HL-60/S4 treated with phorbol 12-myristate 13-acetate at 8.2 ng/mL for 4 days and 3 days (cell line): ENCODE data around the gene ARHGEF17.
"Not testable (repeated sequence)": the region's sequence is repeated elsewhere in the genome, so short reads cannot be mapped to it uniquely, and the experiment has no call there.

Source experiments
- in situ Hi-C: fragments of 300-500 bp; cut with MboI; formaldehyde crosslinking; loops from 2 replicates; pipeline ENCODE4 v1.15.0; 2022; ENCODE audit warnings: low sequenced_read_pairs

The ARHGEF17 gene

GRCh38 chr11:73308003-73308960, at the start of gene ARHGEF17:
Gene ARHGEF17, plus strand, starts transcription at chr11:73308276. Its CDS starts 363 bp downstream, at chr11:73308639.
- in situ Hi-C loops, result no loop called here

- in situ Hi-C loops, result no loop called here
Observed at GRCh38 chr11:73259406-73260126, 48.5 kb upstream of the ARHGEF17 start.

GRCh38 chr11:73260127-73260457, 48.0 kb upstream of the ARHGEF17 start:
- in situ Hi-C loops, result no loop called here

- in situ Hi-C loops, result no loop called here
Observed at GRCh38 chr11:73262851-73263495, 45.1 kb upstream of the ARHGEF17 start.

DNA sequence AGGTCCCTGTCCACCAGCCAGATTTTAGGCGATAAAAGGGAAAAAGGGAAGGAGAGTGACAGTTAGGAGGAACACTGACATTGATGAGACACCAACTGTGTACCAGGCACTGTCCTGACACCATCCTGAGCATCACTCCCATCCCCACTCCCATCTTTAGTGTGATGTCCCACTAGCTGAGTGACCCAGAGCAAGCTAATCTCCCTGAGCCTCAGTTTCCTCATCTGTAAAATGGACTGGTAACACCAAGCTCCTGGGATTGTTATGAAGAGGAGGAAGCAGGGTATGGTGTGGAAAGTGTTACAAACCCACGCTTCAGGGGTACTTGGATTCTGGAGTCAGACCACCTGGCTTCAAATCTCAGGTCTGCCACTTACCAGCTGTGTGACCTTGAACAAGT, 44.4 kb upstream of the ARHGEF17 start:
- in situ Hi-C loops, result no loop called here

- in situ Hi-C loops, result no loop called here
Observed at GRCh38 chr11:73265278-73265810, 42.7 kb upstream of the ARHGEF17 start.

GRCh38 chr11:73265853-73266645, 42.0 kb upstream of the ARHGEF17 start:
- in situ Hi-C loops, result no loop called here

DNA sequence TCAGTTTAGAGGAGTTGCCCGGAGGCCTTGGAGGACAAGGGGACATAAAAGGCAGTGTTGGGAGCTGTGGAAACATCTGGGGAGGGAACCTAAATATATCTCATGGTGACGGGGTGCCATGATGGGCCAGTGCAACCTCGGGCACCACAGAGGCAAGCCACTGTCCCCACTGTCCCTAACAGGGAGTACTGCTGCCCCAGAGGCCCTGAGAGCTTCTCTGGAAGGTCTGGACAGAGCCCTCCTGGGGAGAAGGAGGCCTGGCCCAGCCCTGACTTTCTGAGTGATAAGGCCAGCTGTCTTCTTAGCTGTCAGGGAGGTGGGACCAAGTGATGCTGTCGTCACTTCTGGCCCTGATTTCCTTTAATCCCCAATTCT, 41.4 kb upstream of the ARHGEF17 start:
- in situ Hi-C loops, result no loop called here

DNA sequence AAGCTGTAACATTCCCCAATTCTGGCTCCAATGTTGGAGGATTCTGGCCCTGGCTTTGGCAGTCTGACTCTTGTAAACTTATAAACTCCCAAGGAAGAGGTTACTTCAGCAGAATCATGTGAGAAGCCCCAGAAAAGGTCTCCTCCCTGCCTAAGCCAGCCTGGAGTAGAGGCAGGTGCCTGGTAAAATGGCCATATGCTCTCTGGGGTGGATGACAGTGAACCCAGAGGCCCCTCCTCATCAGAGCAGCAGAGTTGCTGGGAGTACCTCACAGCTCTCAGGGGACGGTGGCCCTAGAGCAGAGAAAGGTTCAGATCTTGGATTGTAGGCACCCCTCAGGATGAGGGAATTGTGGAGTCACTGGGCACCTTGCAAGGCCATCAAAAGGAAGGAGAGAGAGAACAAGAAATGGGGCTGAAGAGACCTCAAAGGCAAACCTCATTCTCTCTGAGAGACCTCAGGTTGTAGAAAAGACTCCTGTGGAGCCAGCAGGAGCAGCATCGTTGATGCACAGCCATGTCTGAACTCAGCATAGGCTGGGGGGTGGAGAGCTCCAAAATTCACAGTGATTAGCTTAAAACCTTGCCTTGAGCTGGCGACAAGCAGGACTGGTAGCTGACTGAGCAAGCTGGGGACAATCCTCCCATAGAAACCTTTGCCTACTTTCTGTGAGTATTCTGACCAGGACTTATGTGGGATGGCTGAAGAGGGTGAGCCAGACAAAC, 40.8 kb upstream of the ARHGEF17 start:
- in situ Hi-C loops, result no loop called here

DNA sequence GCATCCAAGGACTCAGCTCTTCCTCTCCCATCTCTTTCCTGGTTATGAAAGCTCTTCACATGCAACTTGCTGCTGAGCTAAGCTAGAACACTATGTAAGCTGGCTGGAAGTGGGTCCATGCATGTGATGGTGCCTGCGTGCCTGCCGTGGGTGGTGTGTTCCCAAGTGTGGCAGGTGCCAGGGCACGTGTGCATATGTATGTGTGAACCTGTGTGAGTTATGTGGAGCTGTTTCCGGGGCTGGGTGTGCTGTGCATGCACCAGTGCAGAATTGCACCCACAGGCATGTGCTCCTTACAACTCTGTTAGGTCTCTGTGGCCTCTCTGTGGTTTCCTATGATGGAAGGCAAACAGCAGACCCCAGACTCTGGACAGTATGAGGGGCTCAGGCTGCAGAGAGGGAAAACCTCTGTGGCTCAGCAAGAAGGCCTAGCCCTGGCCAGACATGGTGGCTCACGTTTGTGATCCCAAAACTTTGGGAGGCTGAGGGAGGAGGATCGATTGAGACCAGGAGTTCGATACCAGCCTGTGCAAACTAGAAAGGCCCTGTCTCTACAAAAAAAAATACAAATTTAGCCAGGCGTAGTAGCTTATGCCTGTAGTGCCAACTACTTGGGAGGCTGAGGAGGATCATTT, 40.1 kb upstream of the ARHGEF17 start:
- in situ Hi-C loops, result no loop called here

DNA sequence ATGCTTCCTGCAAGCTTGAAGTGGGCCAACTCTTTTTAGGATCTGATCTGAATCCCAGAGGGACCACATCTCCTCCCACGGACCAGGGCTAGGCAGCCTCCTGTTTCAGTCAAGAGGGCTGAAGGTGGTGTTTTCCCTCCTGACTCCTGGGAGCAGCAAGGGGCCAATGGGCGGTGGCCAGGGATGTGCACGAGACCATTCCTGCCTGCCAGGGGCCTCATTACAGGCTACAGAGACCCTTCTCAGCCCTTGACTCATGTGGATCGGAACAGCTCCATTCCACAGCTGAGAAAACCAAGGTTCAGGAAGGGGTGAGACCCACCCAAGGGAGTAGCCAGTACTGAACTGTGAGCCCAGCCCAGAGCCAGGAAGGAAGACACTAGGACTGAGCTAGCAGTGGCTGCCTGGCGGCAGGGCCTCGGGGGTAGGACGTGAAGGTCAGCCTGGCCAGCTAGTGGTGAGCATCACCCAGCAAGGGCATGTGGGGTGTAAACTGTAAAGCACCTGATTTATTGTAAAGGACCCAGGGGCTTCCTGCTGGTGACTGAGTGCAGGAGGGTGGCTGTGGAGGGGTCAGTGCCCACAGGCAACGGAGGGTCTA, 39.3 kb upstream of the ARHGEF17 start:
- in situ Hi-C loops, result no loop called here

DNA sequence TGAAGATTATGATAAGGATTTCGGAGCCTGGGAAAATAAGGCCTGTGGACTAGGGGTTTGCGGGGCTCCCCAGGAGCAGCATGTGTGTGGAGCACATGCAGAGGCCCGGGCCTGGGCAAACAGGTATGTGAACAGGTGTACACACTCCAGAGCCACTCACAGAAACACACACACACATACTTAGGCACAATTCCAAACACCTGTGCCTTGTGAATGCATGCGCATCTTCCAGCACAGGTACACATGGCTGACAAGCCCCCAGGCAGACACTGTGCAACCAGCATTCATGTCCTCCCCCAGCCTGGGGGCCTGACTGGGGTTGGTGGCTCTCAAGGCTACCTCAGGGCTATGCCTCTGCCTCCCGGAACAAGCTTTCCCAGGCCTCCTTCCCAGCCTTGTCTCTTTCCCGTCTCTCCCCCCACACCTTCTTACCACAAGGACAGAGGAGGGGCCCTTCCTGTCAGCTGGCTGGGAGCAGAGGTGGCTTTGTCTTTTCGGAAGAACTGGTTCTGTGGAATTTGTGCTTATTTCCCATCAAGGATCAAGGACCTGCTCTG, 38.5 kb upstream of the ARHGEF17 start:
- in situ Hi-C loops, result no loop called here

DNA sequence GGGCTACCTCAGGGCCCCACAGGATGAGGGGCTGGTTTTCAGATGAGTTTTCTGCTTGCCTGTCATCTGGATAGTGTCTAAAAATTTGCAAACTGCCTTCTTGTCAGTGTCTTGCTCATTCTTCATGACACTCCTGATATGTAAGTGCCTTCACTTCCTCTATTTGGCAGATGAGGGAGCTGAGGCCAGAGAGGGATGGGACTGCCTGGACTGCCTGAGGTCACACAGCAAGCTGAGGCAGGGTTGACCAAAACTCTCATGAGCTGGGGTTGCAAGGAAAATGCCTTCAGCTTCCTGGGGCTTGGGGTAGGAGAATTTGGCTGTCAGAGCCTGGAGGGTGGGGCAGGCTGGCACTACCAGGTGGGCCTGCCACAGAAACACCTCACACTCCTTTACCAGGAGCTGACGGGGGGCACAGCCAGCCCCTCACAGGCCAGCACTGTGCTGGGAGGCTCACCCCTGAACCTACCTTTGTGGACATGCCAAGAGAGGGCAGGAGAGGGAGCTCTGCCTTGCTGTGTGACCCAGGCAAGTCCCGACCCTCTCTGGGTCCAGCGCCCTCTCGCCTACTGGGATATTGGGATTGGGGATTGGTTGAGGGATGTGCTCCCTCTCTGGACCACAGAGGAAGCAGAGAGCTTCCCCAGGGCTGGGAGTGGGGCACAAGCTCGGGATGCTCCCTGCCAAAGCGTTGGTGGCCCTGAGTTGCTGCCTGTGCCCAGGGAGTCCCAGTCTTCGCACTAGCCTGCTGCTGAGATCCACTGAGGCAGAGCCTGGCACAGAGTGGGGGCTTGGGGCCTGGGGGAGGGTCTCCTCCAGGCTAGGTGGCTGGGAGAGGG, 37.8 kb upstream of the ARHGEF17 start:
- in situ Hi-C loops, result no loop called here

- in situ Hi-C loops, result no loop called here
Observed at GRCh38 chr11:73270855-73271477, 37.1 kb upstream of the ARHGEF17 start.

DNA sequence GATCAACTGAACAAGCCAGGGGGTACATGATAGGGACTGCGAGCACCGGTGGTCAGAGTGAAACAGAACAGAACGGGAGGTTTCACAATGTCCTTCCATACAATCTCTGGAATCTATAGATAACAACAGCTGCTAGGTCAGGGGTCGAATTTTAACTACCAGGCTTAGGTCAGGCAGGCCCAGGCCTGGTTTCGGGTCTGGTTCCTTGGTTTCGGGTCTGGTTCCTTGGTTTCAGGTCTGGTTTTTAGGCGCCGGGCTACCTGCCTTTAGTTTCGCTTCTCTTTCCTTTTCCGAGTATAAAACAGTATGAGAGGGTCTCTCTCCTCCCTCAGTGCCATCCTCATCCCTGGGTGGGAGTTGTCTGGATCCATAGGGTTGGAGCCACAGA, 36.6 kb upstream of the ARHGEF17 start:
- in situ Hi-C loops, result not testable (repeated sequence)

- in situ Hi-C loops, result no loop called here
Observed at GRCh38 chr11:73271936-73272679, 36.0 kb upstream of the ARHGEF17 start, which contains the start of gene P2RY6. Gene P2RY6, plus strand, starts transcription at chr11:73272338. Its CDS starts 24,181 bp downstream, at chr11:73296519.

DNA sequence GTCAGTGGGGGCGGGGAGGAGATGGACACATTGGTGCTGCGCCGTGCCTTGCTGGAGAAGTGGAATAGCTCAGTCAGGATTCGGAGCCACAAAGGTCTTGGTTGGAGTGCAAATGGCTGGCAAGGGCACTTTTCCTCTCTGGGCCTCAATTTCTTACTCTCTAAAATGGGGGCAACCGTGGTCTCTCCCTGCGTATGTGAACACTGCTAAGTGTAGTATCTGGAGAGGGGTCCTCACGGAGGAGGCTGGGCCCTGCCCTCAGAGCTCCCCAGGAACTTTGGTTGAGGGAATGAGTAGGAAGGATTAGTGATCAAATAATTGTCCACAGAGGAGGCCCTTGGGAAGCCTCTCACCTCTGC, 35.4 kb upstream of the ARHGEF17 start:
- in situ Hi-C loops, result no loop called here
